GM12872 (cell line): ENCODE data around the gene CRISP2.

Source experiments
- CTCF ChIP-seq: IDR thresholded peaks from 3 replicates; pipeline ENCODE4 v1.5.1; 2011; ENCODE audit warnings: low read depth, mild to moderate bottlenecking, low read length, moderate library complexity; ENCODE audit not compliant: insufficient read depth

CRISP2 gene

GRCh38 chr6:49713346-49713745 is at the start of gene CRISP2:
Gene CRISP2, minus strand, starts transcription at chr6:49713543. Its CDS starts 4,347 bp downstream, at chr6:49709196.
- no peak for TF ChIP-seq CTCF

GRCh38 chr6:49744259-49744658 is 30.9 kb upstream of the CRISP2 start, which contains the start of gene CRISP3:
Gene CRISP3, minus strand, starts transcription at chr6:49744388. Its CDS starts 21 bp downstream, at chr6:49744367.
- no peak for TF ChIP-seq CTCF

- no peak for TF ChIP-seq CTCF
Measured at GRCh38 chr6:49743429-49743828, 30.1 kb upstream of the CRISP2 start.

- no peak for TF ChIP-seq CTCF
Measured at GRCh38 chr6:49739423-49739822, 26.1 kb upstream of the CRISP2 start.

GRCh38 chr6:49736017-49736508 is 22.7 kb upstream of the CRISP2 start:
- no peak for TF ChIP-seq CTCF

GRCh38 chr6:49733680-49734079 is 20.3 kb upstream of the CRISP2 start:
- TF ChIP-seq CTCF = no peak

- no peak for TF ChIP-seq CTCF
Measured at GRCh38 chr6:49732781-49733180, 19.4 kb upstream of the CRISP2 start.

GRCh38 chr6:49730251-49730650 is 16.9 kb upstream of the CRISP2 start:
- TF ChIP-seq CTCF = no peak
